Measurements from ENCODE around the gene SPATS2L. TPM values are rescaled to one million over a fixed set of nuclear protein-coding genes. Genes with fewer than 3 reads are reported as not detected.

SPATS2L gene
- total and polyA plus RNA-seq, 2 donors (not counting 1 experiment from before 2014, with no cell fraction given): 0.27 to 0.44 TPM

GRCh38 chr2:200272320-200272719 lies 34.2 kb upstream of the SPATS2L start:
- DNase-seq: no peak

More at GRCh38 chr2:200272320-200272719, 34.2 kb upstream of the SPATS2L start:
- no peaks in the 10 kb centered on the region for H3K9me3 Mint-ChIP-seq (ENCODE audit: insufficient read depth)
- no peak overlapping the region for H3K27ac Mint-ChIP-seq
- ChIA-PET POLR2A (no interaction called here), CTCF (no interaction called here)
- H3K4me3 Mint-ChIP-seq: no peak overlapping the region
- 60% methylated on average over 1 of the region's 2 CpGs for WGBS (ENCODE audit: insufficient coverage)
- Histone ChIP-seq H4K20me1 (ENCODE audit: control insufficient read depth, insufficient read depth, low read length, poor library complexity, severe bottlenecking) (no peaks in the 10 kb centered on the region), H3K4me3 (ENCODE audit: control extremely low read depth in 1 of 5, extremely low read depth in 1 of 5, insufficient read depth in 1 of 5, low read depth in 2 of 5, low read length in 4 of 5) (no peak overlapping the region), H3K4me2 (replicated peaks; ENCODE audit: low read depth, low read length, poor library complexity, severe bottlenecking) (no peak overlapping the region), H3K4me1 (ENCODE audit: control insufficient read depth in 2 of 2, insufficient read depth in 2 of 2, low read length in 2 of 2) (no peaks in the 10 kb centered on the region), H3K9ac (ENCODE audit: low read length) (no peak overlapping the region), H3K27ac (ENCODE audit: low read length in 2 of 2) (no peak overlapping the region), H3K9me3 (ENCODE audit: control extremely low read depth in 1 of 3, control insufficient read depth in 2 of 3, insufficient read depth in 1 of 3, low read length in 2 of 3) (no peaks in the 10 kb centered on the region), H2AFZ (ENCODE audit: insufficient read depth, low read depth, low read length, poor library complexity, severe bottlenecking) (no peak overlapping the region), H3K27me3 (replicated peaks in 1 of 4; ENCODE audit: control extremely low read depth in 1 of 4, control insufficient read depth in 3 of 4, insufficient read depth in 4 of 4, low read length in 3 of 4) (no peaks in the 10 kb centered on the region), H3K36me3 (replicated peaks in 1 of 2; ENCODE audit: control extremely low read depth in 1 of 2, control insufficient read depth in 1 of 2, extremely low read depth in 1 of 2, insufficient read depth in 2 of 2, low read length in 1 of 2) (no peaks in the 10 kb centered on the region), H3K79me2 (ENCODE audit: control insufficient read depth, insufficient read depth, low read length) (no peaks in the 10 kb centered on the region)
- H3K27me3 Mint-ChIP-seq: peaks cover 7% of the 10 kb centered on the region
- intact Hi-C loops (cut with micrococcal nuclease): no loop called here
- TF ChIP-seq EZH2 (IDR thresholded peaks at IDR 0.05; ENCODE audit: borderline replicate concordance, insufficient read depth, low read depth, low read length, poor library complexity, severe bottlenecking): no peak
- TF ChIP-seq CTCF (IDR thresholded peaks at IDR 0.05): no peak
- ATAC-seq (ENCODE audit: low read depth): no peak
- peaks cover 3% of the 10 kb centered on the region for H3K4me1 Mint-ChIP-seq
